ENCODE data around the gene VWA8.

- no peak for TF ChIP-seq CTCF (IDR thresholded peaks at IDR 0.05; ENCODE audit: low read depth, low read length)
- TF ChIP-seq EZH2phosphoT487 (IDR thresholded peaks at IDR 0.05; ENCODE audit: low read depth): no peak
Measured at GRCh38 chr13:41774605-41775218, 186.2 kb downstream of the VWA8 start.

All from OCI-LY3 (cell line).